Heart right ventricle (tissue), 16 donors: ENCODE data around the gene UQCRFS1. TPM values are rescaled to one million over a fixed set of nuclear protein-coding genes. Genes with fewer than 3 reads are reported as not detected.
A peak's percentile ranks its signal among the peaks of the same experiment; 100 is the strongest.
"Not testable (repeated sequence)": the region's sequence is repeated elsewhere in the genome, so short reads cannot be mapped to it uniquely, and the experiment has no call there.

Source experiments
- ATAC-seq, 8 donors: fragments of 200-7000 bp; cut with Tn5 transposase; one replicate each; pipeline ENCODE4 v1.9.1; 2020; ENCODE audit warnings: mild to moderate bottlenecking in 8 of 8, moderate library complexity in 8 of 8, moderate number of reproducible peaks in 1 of 8
- DNase-seq, 2 donors: peaks; one replicate each; pipeline ENCODE4 v3.0.0-alpha.2; 2020
- H3K27ac ChIP-seq, 10 donors: fragments of 200-600 bp; sonication (generic) in 2 of 10; one replicate each; pipeline versions ENCODE4 v1.5.0 to v1.8.0; 2020 to 2022; ENCODE audit warnings: mild to moderate bottlenecking in 3 of 10
- H3K27me3 ChIP-seq, 7 donors: fragments of 200-600 bp; one replicate each; pipeline ENCODE4 v1.8.0; 2021 to 2022; ENCODE audit warnings: mild to moderate bottlenecking in 2 of 7
- H3K36me3 ChIP-seq, 9 donors: fragments of 200-600 bp; sonication (generic) in 1 of 9; one replicate each; pipeline versions ENCODE4 v1.5.0 to v1.8.0; 2020 to 2022; ENCODE audit warnings: mild to moderate bottlenecking in 2 of 9
- H3K4me1 ChIP-seq, 9 donors: fragments of 200-600 bp; sonication (generic) in 1 of 9; one replicate each; pipeline versions ENCODE4 v1.5.0 to v1.8.0; 2020 to 2022; ENCODE audit warnings: mild to moderate bottlenecking in 4 of 9
- H3K4me3 ChIP-seq, 10 donors: fragments of 200-600 bp; sonication (generic) in 2 of 10; one replicate each; pipeline versions ENCODE4 v1.5.0 to v1.8.0; 2020 to 2022; ENCODE audit warnings: mild to moderate bottlenecking in 7 of 10, moderate library complexity in 2 of 10
- H3K9me3 ChIP-seq, 11 donors: fragments of 200-600 bp in 10 of 11; sonication (generic) in 2 of 11; one replicate each; pipeline versions ENCODE4 v1.5.0 to v1.8.0; 2013 to 2022; ENCODE audit warnings: mild to moderate bottlenecking in 2 of 11, control low read depth in 1 of 11, moderate library complexity in 1 of 11
- CTCF ChIP-seq, 9 donors: fragments of 200-600 bp; sonication (generic) in 2 of 9; IDR thresholded peaks; one replicate each; pipeline versions ENCODE4 v1.5.0 to v1.8.0; 2021 to 2022; ENCODE audit warnings: antibody characterized with exemption in 9 of 9, mild to moderate bottlenecking in 5 of 9, moderate library complexity in 1 of 9
- WGBS, 2 donors: extraction: QIAGEN DNeasy Blood & Tissue Kit; methylation state at CpG; one replicate each; pipeline ENCODE4 v1.1.7; 2013; ENCODE audit warnings: inconsistent platforms in 1 of 2; 5-methylcytosine and 5-hydroxymethylcytosine counted together
- intact Hi-C, 10 donors: fragments of 100-400 bp; cut with DNase I; formaldehyde crosslinking; loops; one replicate each; pipeline versions ENCODE4 v1.11.1 to v1.14.2; 2022
- polyA plus RNA-seq, 2 donors: library from polyadenylated mRNA; stranded (reverse); fragments of 200-250 nt; gene quantifications; one replicate each; pipeline ENCODE4 v1.2.3, GENCODE V29; 2013
- total RNA-seq, 10 donors: library from RNA; stranded (reverse); fragmentation: NEBNext Ultra II Directional in 3 of 10; extraction: Animal tissue kit (Norgen Biotek cat#: 25700) in 3 of 10; gene quantifications; one replicate each; pipeline versions ENCODE4 v1.2.1 to v1.2.4, GENCODE V29; 2021 to 2023
- donor health status: Arrhythmogenic right ventricular cardiomyopathy.
- donor health status: ischemic (EF 13 %, LVEDD 7.1; RV severe dilation, severe dysfunction).
- donor health status: healthy with polysubstance abuse.
- donor health status: DM: no; HTN: yes; CAD: no.
- donor health status: DM: no; HTN: no; CAD: no.
- donor health status: ischemic (EF 25% LVEDD 6.9; RV normal size, moderate dysfunction).
- donor health status: ischemic (EF 25% LVEDD 5.7; RV mildly dilated, moderate dysfunction).
- donor health status: healthy.
- donor health status: DM: yes; HTN: yes; CAD: no.
- donor health status: Ischemic cardiomyopathy.
- donor health status: ischemic (EF 35%, LVEDD 5.7; RV mildly dilated, moderate dysfunction).
- donor health status: nonischemic (EF 11% LVEDD 7.7; RV severe dilation, severe dysfunction).
- donor health status: DM: yes; HTN: yes; CAD: no.
- donor health status: PGD.
- donor health status: ischemic (EF 29% LVEDD 5.4; RV normal size, mild dysfunction).
- donor health status: nonischemic (EF 23%, LVEDD 6.1; RV moderate dilation, normal function).

UQCRFS1 gene
- total and polyA plus RNA-seq, 12 donors, result 18.7 to 200 (median 157) TPM

GRCh38 chr19:29207403-29208187 is 5.4 kb downstream of the UQCRFS1 start:
- Histone ChIP-seq H3K4me1 (peaks cover 13 to 64% (median 29%) of the 10 kb centered on the region in 9 donors), H3K36me3 (peaks cover 0 to 42% (median 10%) of the 10 kb centered on the region in 9 donors)
- 75 to 76% methylated on average over 11 to 13 of the region's 14 CpGs for WGBS, 2 donors
- H3K9me3 ChIP-seq, H3K27me3 ChIP-seq, H3K27ac ChIP-seq, DNase-seq, H3K4me3 ChIP-seq: not testable (repeated sequence)
- ATAC-seq, result peak in 3 of 8 donors; percentile 21 to 58 (median 47)
- intact Hi-C loops, result loop anchor here in 1 of 10 donors (10.0 kb wide), 1 partner anchor 397 kb away; the partner anchor contains the start of gene POP4

- intact Hi-C loops, result loop anchor here in 1 of 10 donors (10.0 kb wide), 1 partner anchor 398 kb away; the partner anchor contains the start of gene POP4
- H3K9me3 ChIP-seq, result no peaks in the 10 kb centered on the region
- no peak for DNase-seq
- peaks cover 0 to 42% (median 10%) of the 10 kb centered on the region in 9 donors for H3K36me3 ChIP-seq
- 55 to 75% methylated on average over 3 of the region's 3 CpGs for WGBS, 2 donors
- no peak overlapping the region for H3K27ac ChIP-seq
- TF ChIP-seq CTCF (IDR thresholded peaks at IDR 0.05), result no peak
- no peak for ATAC-seq
- no peaks in the 10 kb centered on the region for H3K27me3 ChIP-seq
- H3K4me3 ChIP-seq, result no peak overlapping the region
- H3K4me1 ChIP-seq, result peaks cover 7 to 57% (median 24%) of the 10 kb centered on the region in 9 donors
These were observed 6.5 kb downstream of the UQCRFS1 start for GRCh38 chr19:29206453-29206852.

- Histone ChIP-seq H3K27ac (no peak overlapping the region), H3K4me3 (no peak overlapping the region), H3K9me3 (peaks cover 0 to 7% (median 0%) of the 10 kb centered on the region in 11 donors), H3K4me1 (peaks cover 0 to 28% (median 9%) of the 10 kb centered on the region in 9 donors), H3K27me3 (no peaks in the 10 kb centered on the region), H3K36me3 (peaks cover 0 to 34% (median 10%) of the 10 kb centered on the region in 9 donors)
- TF ChIP-seq CTCF (IDR thresholded peaks at IDR 0.05), result no peak
- DNase-seq, result no peak
- 82 to 85% methylated on average over 2 of the region's 2 CpGs for WGBS, 2 donors
- intact Hi-C loops, result loop anchor here in 1 of 10 donors (10.0 kb wide), 1 partner anchor 403 kb away; the partner anchor contains the start of gene POP4
- ATAC-seq, result no peak
These were observed 10.7 kb downstream of the UQCRFS1 start for GRCh38 chr19:29202281-29202680.

GRCh38 chr19:29201855-29202254 is 11.1 kb downstream of the UQCRFS1 start:
- no peak overlapping the region for H3K4me3 ChIP-seq
- peaks cover 0 to 29% (median 8%) of the 10 kb centered on the region in 9 donors for H3K36me3 ChIP-seq
- intact Hi-C loops, result loop anchor here in 1 of 10 donors (10.0 kb wide), 1 partner anchor 403 kb away; the partner anchor contains the start of gene POP4
- 96 to 98% methylated on average over 2 of the region's 2 CpGs for WGBS, 2 donors
- H3K27me3 ChIP-seq, result no peaks in the 10 kb centered on the region
- peaks cover 0 to 7% (median 0%) of the 10 kb centered on the region in 11 donors for H3K9me3 ChIP-seq
- H3K27ac ChIP-seq, result no peak overlapping the region
- DNase-seq (no peak), ATAC-seq (no peak)
- TF ChIP-seq CTCF (IDR thresholded peaks at IDR 0.05), result no peak
- peaks cover 0 to 24% (median 7%) of the 10 kb centered on the region in 9 donors for H3K4me1 ChIP-seq
